Neural cell (in vitro differentiated cells): ENCODE results near the gene LIX1L. TPM values are rescaled to one million over a fixed set of nuclear protein-coding genes. Genes with fewer than 3 reads are reported as not detected.
A peak's percentile ranks its signal among the peaks of the same experiment; 100 is the strongest.

Source experiments
- H2AFZ ChIP-seq: fragments of 200-600, 300-800 bp; sonication (generic), shearing (Covaris generic); 2 replicates; pipeline ENCODE4 v1.6.0; 2014; ENCODE audit warnings: low read depth, mild to moderate bottlenecking, antibody characterized with exemption, low read length, moderate library complexity
- H3F3A ChIP-seq: fragments of 200-600 bp; shearing (Covaris generic); 2 replicates; pipeline ENCODE4 v1.6.1; 2016; ENCODE audit warnings: mild to moderate bottlenecking, moderate library complexity, mixed read lengths, antibody characterized with exemption, low read length; ENCODE audit not compliant: insufficient read depth, poor library complexity, severe bottlenecking
- H3K27ac ChIP-seq: fragments of 200-600, 300-800 bp; sonication (generic), shearing (Covaris generic); 2 replicates; pipeline ENCODE4 v1.5.1; 2014; ENCODE audit warnings: mild to moderate bottlenecking, low read length, moderate library complexity
- H3K27me3 ChIP-seq: fragments of 300-800, 200-600 bp; sonication (generic), shearing (Covaris generic); 2 replicates; pipeline ENCODE4 v1.6.0; 2014; ENCODE audit warnings: mild to moderate bottlenecking, low read depth, low read length, moderate library complexity; ENCODE audit not compliant: insufficient read depth
- H3K36me3 ChIP-seq: fragments of 300-800, 200-600 bp; sonication (generic), shearing (Covaris generic); 2 replicates; pipeline ENCODE4 v1.5.1; 2014; ENCODE audit warnings: mild to moderate bottlenecking, antibody characterized with exemption, low read length, moderate library complexity; ENCODE audit not compliant: insufficient read depth
- H3K4me2 ChIP-seq: fragments of 300-800, 200-600 bp; sonication (generic), shearing (Covaris generic); 2 replicates; pipeline ENCODE4 v1.6.0; 2014; ENCODE audit warnings: mild to moderate bottlenecking, low read length
- H3K4me3 ChIP-seq: fragments of 300-800, 200-600 bp; sonication (generic), shearing (Covaris generic); 2 replicates; pipeline ENCODE4 v1.5.1; 2014; ENCODE audit warnings: mild to moderate bottlenecking, low read length, moderate library complexity
- H3K79me2 ChIP-seq: fragments of 200-600 bp; shearing (Covaris generic); replicated peaks from 2 replicates; pipeline ENCODE4 v1.6.0; 2014; ENCODE audit warnings: mild to moderate bottlenecking, low read length, moderate library complexity; ENCODE audit not compliant: insufficient read depth
- H3K9ac ChIP-seq: fragments of 300-800, 200-600 bp; sonication (generic), shearing (Covaris generic); 2 replicates; pipeline ENCODE4 v1.6.1; 2016; ENCODE audit warnings: mild to moderate bottlenecking, low read length, mixed read lengths
- H3K9me2 ChIP-seq: fragments of 200-600 bp; shearing (Covaris generic); 2 replicates; pipeline ENCODE4 v1.6.1; 2016; ENCODE audit warnings: mild to moderate bottlenecking, low read length, mixed read lengths; ENCODE audit not compliant: insufficient read depth
- H3K9me3 ChIP-seq: fragments of 200-600, 300-800 bp; sonication (generic), shearing (Covaris generic); 2 replicates; pipeline ENCODE4 v1.6.1; 2016; ENCODE audit warnings: mild to moderate bottlenecking, mixed run types, low read length, moderate library complexity, mixed read lengths
- H4K20me1 ChIP-seq: fragments of 200-600 bp; shearing (Covaris generic); 2 replicates; pipeline ENCODE4 v1.6.1; 2016; ENCODE audit warnings: mild to moderate bottlenecking, mixed run types; ENCODE audit not compliant: insufficient read depth
- EP300 ChIP-seq: fragments of 450-650 bp; conservative IDR thresholded peaks from 2 replicates; pipeline ENCODE4 v1.6.1; 2014; ENCODE audit warnings: antibody characterized with exemption, mild to moderate bottlenecking, moderate library complexity; ENCODE audit not compliant: poor library complexity, severe bottlenecking
- EZH2 ChIP-seq: fragments of 200-600, 300-800 bp; shearing (Covaris generic), sonication (generic); IDR thresholded peaks from 2 replicates; pipeline ENCODE4 v1.6.1; 2014; ENCODE audit warnings: antibody characterized with exemption, low read length, borderline replicate concordance, mild to moderate bottlenecking; ENCODE audit not compliant: insufficient read depth, poor library complexity, severe bottlenecking
- MXI1 ChIP-seq: fragments of 450-650 bp; conservative IDR thresholded peaks from 2 replicates; pipeline ENCODE4 v1.6.1; 2014; ENCODE audit warnings: antibody characterized with exemption, mild to moderate bottlenecking; ENCODE audit not compliant: poor library complexity, severe bottlenecking
- POLR2AphosphoS5 ChIP-seq: IDR thresholded peaks from 2 replicates; pipeline ENCODE4 v1.6.1; 2012
- RAD21 ChIP-seq: fragments of 450-650 bp; conservative IDR thresholded peaks from 2 replicates; pipeline ENCODE4 v1.6.1; 2014; ENCODE audit warnings: antibody characterized with exemption, mild to moderate bottlenecking, moderate library complexity
- SMC3 ChIP-seq: fragments of 450-650 bp; conservative IDR thresholded peaks from 2 replicates; pipeline ENCODE4 v1.6.1; 2014; ENCODE audit warnings: antibody characterized with exemption, mild to moderate bottlenecking, moderate library complexity; ENCODE audit not compliant: poor library complexity
- TAF1 ChIP-seq: IDR thresholded peaks from 2 replicates; pipeline ENCODE4 v1.6.1; 2012; ENCODE audit warnings: low read depth
- polyA minus RNA-seq: library from RNA; depleted of rRNA, polyadenylated mRNA; stranded (reverse); fragments of >200 nt; gene quantifications from 2 replicates; pipeline ENCODE4 v1.2.3, GENCODE V29; 2014
- polyA plus RNA-seq: library from polyadenylated mRNA; depleted of rRNA; stranded (reverse); fragments of >200 nt; gene quantifications from 2 replicates; pipeline ENCODE4 v1.2.3, GENCODE V29; 2014
- TF ChIP-seq, protein P1 (sequence below): IDR thresholded peaks from 2 replicates; pipeline ENCODE4 v1.6.1; 2012; ENCODE audit warnings: borderline replicate concordance
- TF ChIP-seq, protein P2 (sequence below): fragments of 450-650 bp; IDR thresholded peaks from 2 replicates; pipeline ENCODE4 v1.5.1; 2014; ENCODE audit warnings: antibody characterized with exemption, mild to moderate bottlenecking, moderate library complexity; ENCODE audit not compliant: poor library complexity, severe bottlenecking

The LIX1L gene
- polyA plus RNA-seq (15.7 and 17.0 TPM in 2 replicates), polyA minus RNA-seq (15.1 and 16.9 TPM in 2 replicates)

DNA sequence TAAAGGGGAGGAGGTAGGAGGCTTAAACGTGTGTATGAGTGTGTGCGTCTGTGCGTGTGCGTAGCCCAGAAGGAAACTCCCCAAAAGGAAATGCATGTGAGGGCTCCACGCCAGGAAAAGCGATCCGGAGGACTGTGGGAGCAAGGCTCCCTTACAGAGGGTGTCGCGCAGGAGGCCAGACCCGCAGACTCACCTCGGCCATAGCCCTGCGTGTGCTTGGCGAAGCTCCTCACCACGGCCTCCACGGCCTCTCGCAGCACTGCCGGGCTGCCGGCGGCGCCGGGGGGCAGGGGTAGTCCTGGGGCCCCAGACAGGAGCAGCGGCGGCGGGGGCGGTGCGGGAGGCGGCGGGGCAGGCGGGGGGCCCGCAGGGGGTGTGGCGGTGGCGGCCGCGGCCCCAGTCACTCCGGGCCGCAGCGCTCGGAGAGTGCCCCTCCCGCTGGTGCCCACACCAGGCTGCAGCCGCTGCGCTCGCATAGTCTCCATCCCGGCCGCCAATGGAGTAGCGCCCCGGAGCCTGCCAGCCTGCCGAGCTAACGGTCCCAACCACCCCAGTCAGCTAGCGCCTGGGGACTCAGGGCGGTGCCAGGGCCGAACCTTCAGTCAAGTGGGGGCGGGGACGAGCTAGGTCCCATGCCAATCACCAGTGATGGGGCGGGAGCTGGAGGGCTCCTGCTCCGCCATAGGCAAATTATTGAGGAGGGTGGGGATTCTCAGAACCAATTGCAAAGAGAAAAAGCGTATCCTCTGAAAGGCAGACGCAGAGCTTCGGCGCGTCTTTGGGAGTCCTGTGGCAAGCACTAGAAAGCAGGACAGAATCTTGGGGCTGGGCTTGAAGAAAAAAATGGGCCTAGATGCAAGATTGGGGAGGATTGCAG lies at the start of gene LIX1L:
LIX1L (minus strand) TSS at position 575 of the 877 bp plus-strand sequence; CDS start at position 485, 90 bp downstream.
- Histone ChIP-seq H4K20me1 (no peaks in the 10 kb centered on the region), H3K4me2 (peak within 1 kb of the TSS; percentile 75), H3K27me3 (peaks cover 23% of the 10 kb centered on the region), H3K36me3 (no peaks in the 10 kb centered on the region), H3K27ac (peak within 1 kb of the TSS; percentile 82), H3F3A (no peaks in the 10 kb centered on the region), H3K9me3 (no peaks in the 10 kb centered on the region), H3K4me3 (peak within 1 kb of the TSS; percentile 77), H3K79me2 (peaks cover 42% of the 10 kb centered on the region), H3K9me2 (no peaks in the 10 kb centered on the region), H2AFZ (peak within 1 kb of the TSS; percentile 2), H3K9ac (peak within 1 kb of the TSS; percentile 86)
- TF ChIP-seq MXI1, result peak; percentile 74
- TF ChIP-seq EZH2, result no peak
- TF ChIP-seq, protein P1, sequence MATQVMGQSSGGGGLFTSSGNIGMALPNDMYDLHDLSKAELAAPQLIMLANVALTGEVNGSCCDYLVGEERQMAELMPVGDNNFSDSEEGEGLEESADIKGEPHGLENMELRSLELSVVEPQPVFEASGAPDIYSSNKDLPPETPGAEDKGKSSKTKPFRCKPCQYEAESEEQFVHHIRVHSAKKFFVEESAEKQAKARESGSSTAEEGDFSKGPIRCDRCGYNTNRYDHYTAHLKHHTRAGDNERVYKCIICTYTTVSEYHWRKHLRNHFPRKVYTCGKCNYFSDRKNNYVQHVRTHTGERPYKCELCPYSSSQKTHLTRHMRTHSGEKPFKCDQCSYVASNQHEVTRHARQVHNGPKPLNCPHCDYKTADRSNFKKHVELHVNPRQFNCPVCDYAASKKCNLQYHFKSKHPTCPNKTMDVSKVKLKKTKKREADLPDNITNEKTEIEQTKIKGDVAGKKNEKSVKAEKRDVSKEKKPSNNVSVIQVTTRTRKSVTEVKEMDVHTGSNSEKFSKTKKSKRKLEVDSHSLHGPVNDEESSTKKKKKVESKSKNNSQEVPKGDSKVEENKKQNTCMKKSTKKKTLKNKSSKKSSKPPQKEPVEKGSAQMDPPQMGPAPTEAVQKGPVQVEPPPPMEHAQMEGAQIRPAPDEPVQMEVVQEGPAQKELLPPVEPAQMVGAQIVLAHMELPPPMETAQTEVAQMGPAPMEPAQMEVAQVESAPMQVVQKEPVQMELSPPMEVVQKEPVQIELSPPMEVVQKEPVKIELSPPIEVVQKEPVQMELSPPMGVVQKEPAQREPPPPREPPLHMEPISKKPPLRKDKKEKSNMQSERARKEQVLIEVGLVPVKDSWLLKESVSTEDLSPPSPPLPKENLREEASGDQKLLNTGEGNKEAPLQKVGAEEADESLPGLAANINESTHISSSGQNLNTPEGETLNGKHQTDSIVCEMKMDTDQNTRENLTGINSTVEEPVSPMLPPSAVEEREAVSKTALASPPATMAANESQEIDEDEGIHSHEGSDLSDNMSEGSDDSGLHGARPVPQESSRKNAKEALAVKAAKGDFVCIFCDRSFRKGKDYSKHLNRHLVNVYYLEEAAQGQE, result peak; percentile 16
- TF ChIP-seq RAD21, result no peak
- peak; percentile 37 for TF ChIP-seq EP300
- TF ChIP-seq POLR2AphosphoS5, result peak; percentile 88
- TF ChIP-seq, protein P2, sequence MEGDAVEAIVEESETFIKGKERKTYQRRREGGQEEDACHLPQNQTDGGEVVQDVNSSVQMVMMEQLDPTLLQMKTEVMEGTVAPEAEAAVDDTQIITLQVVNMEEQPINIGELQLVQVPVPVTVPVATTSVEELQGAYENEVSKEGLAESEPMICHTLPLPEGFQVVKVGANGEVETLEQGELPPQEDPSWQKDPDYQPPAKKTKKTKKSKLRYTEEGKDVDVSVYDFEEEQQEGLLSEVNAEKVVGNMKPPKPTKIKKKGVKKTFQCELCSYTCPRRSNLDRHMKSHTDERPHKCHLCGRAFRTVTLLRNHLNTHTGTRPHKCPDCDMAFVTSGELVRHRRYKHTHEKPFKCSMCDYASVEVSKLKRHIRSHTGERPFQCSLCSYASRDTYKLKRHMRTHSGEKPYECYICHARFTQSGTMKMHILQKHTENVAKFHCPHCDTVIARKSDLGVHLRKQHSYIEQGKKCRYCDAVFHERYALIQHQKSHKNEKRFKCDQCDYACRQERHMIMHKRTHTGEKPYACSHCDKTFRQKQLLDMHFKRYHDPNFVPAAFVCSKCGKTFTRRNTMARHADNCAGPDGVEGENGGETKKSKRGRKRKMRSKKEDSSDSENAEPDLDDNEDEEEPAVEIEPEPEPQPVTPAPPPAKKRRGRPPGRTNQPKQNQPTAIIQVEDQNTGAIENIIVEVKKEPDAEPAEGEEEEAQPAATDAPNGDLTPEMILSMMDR, result no peak
- peak; percentile 11 for TF ChIP-seq SMC3
- no peak for TF ChIP-seq TAF1

DNA sequence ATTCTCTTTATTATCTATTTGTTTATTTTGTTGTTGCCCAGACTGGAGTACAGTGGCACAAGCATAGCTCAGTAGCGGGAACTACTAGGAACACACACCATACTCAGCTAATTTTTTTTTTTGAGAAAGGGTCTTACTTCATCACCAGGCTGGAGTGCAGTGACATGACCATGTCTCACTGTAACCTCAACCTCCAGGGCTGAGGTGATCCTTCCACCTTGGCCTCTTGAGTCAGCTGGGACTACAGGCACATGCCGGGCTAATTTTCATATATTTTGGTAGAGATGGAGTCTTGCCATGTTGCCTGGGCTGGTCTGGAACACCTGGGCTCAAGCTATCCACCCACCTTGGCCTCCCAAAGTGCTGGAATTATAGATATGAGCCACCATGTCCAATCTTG lies 43.9 kb upstream of the LIX1L start:
- Histone ChIP-seq H3K36me3 (no peaks in the 10 kb centered on the region), H4K20me1 (no peaks in the 10 kb centered on the region), H3K9ac (no peak overlapping the region), H3K4me3 (no peak overlapping the region), H3K27me3 (no peaks in the 10 kb centered on the region), H3K9me3 (no peaks in the 10 kb centered on the region), H3K9me2 (no peaks in the 10 kb centered on the region), H3K27ac (no peak overlapping the region), H3K79me2 (peaks cover 9% of the 10 kb centered on the region), H2AFZ (no peak overlapping the region), H3K4me2 (no peak overlapping the region), H3F3A (no peaks in the 10 kb centered on the region)
- TF ChIP-seq SMC3 (no peak), POLR2AphosphoS5 (no peak), EZH2 (no peak), RAD21 (no peak), EP300 (no peak)
